Stimulated activated CD4-positive, alpha-beta T cell treated with anti-CD3 and anti-CD28 coated beads, Interleukin-2, amount 100 ng/mL, for 24 hours (primary cell): ENCODE data around the gene DIS3.
"Not testable (repeated sequence)": the region's sequence is repeated elsewhere in the genome, so short reads cannot be mapped to it uniquely, and the experiment has no call there.

Experiments
- DNase-seq, 2 donors: peaks; one replicate each; pipeline ENCODE4 v3.0.0-alpha.2; 2020

Gene DIS3

DNA sequence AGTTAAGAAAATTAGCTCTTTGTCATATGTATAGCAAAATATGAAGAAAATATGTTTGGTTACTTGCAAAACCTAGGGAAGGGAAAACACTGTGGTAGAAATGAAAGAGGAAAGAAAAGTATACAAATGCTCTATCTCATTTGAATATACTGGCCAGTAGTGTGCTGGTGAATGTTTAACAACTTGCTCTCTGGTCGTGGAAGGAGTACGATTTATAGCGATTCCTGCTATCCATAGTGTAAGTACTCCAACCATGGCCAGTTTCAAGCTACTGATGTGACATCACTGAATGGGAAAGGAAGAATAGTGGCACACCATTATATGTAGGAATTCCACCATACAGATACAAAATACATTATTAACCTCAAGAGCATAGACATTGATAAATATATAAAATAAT lies 44.7 kb downstream of the DIS3 start:
- DNase-seq: no peak

DNA sequence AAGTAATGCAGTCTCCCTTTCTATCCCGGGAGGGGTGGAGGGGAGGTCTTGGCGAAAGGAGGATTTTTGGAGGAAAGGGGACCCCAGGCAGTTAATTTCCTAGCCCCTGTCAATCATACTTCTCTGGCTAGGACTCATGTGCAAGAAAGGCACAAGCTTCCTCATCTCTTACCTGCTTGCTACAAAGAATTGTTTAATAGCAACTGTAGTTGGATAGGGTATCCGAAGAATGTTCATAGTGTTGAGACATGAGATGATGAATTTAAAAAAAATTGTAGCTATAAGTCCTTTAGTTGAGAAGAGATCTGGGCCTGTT lies 53.5 kb downstream of the DIS3 start:
- no peak for DNase-seq

DNA sequence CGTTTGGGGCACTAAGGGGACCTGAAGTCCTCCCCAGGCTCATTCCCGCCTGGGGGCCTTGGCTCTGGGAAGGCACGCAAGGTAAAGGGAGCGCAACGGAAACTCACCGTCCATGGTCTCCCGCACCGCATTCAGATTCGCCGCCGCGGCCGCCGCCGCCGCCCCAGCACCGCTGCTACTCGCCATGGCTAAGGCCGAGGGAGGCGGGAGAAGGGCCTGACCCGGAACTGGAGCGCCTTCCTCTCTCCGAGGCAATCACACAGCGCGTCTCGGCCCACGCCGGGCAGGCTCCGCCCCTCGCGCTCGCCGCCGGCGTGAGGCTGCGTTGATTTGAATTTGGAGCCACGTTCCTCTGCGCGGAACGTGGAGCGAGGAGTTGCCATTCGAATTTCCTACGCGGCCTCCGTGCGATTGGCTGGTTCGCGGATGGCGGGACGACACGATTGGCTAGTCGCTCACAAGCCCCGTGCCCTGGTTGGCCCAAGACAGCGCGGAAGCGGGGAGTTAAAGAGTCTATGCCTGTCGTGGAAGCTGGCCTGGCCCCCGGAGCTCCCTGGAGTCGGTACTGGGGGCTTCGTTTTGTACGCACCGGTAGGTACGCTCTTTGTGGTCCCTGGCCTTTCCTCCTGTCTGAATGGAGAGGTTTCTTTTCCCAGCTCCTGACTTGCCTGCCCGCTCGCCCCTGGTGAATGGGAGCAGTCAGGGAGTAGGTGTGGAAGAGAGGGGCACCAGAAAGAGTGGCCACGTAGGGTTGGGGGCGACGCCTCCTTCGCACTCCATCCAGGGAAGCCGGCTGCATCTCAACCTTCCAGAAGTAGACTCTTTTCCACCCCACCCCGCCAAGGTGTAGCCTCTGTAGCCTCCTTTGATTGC lies 54.0 kb downstream of the DIS3 start, which contains the start of the genes BORA and MZT1:
BORA (plus strand) TSS at position 507 of the 873 bp plus-strand sequence. CDS start 1,018 bp downstream, outside the sequence.
MZT1 (minus strand) TSS at position 213 of the 873 bp plus-strand sequence; CDS start at position 186, 27 bp downstream.
- peak; percentile 94 to 95 for DNase-seq

DNA sequence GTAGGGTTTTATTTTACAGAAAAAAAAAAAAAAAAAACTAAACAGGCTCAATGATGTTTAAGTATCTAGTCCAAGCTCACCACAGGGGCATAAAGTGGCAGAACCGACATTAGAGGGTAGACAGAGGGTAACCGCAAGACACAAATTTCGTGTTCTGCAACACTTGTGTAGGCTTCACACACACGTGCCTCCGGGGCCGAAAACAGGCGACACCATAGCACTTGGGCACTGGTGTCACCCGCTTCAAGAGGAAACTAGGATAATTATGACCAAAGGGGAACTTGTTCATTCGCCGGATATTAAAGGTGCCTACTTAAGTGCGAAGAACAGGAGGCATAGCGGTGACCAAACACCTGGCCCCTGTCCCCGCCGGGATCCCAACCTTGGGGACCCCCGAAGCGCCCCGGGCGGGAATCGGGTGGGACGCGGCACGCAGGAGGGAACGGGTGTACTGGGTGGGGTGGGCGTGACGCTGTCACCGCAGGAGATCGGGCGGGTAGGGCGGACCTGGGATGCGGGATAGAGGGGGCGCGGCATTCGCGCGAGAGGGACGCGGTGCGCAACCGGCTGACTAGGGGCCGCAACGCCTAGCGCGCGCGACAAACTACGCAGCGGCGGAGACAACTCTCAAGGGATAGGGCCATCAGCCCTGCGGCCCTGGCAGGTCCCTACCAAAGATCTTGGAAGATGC lies 54.8 kb downstream of the DIS3 start:
- peak; percentile 52 to 62 for DNase-seq

DNA sequence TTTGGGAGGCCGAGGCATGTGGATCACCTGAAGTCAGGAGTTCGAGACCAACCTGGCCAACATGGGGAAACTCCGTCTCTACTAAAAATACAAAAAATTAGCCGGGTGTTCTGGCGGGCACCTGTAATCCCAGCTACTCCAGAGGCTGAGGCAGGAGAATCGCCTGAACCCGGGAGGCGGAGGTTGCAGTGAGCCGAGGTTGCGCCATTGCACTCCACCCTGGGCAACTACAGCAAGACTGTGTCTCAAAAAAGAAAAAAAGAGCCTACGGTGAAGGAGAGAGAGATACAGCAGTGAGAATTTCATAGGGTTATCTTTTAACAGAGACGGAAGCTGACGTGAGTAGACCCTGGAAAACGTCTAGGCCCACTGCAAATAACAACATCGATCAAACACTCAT lies 55.5 kb downstream of the DIS3 start:
- DNase-seq: not testable (repeated sequence)

DNA sequence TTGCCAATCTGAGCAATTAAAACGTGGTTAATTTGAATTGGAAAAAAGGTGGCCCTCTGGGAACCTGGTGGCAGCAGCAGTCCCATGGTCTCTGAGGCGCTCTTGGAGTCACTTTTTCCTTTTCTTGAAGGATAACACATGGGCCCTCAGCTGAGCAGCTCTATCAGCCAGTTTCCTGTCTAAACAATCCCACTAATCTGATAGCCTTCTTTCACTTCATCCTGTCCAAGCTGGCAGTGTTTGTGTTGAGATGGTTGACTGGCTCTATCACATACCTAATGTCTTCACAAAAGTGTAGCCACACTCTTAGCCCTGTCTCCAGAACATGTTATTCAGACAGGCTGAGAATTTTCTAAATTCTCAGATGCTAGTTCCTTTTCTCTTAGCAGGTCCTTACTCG lies 64.9 kb downstream of the DIS3 start:
- no peak for DNase-seq
